Adipose tissue (tissue), 3 donors: ENCODE data around the gene CENPW. TPM values are rescaled to one million over a fixed set of nuclear protein-coding genes. Genes with fewer than 3 reads are reported as not detected.

Experiments
- H3K27ac ChIP-seq: one replicate; pipeline ENCODE4 v1.5.1; 2013; ENCODE audit warnings: low read depth, low read length
- WGBS, 3 donors: extraction: QIAGEN DNeasy Blood & Tissue Kit; methylation state at CpG; one replicate each; pipeline ENCODE4 v1.1.7; 2013; 5-methylcytosine and 5-hydroxymethylcytosine counted together
- polyA plus RNA-seq, 3 donors: library from polyadenylated mRNA; stranded (reverse); fragments of 200-250 nt; gene quantifications; one replicate each; pipeline ENCODE4 v1.2.3, GENCODE V29; 2013
- donor health status: healthy with polysubstance abuse.
- donor health status: Bipolar disorder and iron deficiency.
- donor health status: healthy.

The CENPW gene
- polyA plus RNA-seq = 10 to 100 TPM in 1 of 3 donors, 1 to 10 TPM in 2; 2.0 to 12.0 (median 3.6) TPM

DNA sequence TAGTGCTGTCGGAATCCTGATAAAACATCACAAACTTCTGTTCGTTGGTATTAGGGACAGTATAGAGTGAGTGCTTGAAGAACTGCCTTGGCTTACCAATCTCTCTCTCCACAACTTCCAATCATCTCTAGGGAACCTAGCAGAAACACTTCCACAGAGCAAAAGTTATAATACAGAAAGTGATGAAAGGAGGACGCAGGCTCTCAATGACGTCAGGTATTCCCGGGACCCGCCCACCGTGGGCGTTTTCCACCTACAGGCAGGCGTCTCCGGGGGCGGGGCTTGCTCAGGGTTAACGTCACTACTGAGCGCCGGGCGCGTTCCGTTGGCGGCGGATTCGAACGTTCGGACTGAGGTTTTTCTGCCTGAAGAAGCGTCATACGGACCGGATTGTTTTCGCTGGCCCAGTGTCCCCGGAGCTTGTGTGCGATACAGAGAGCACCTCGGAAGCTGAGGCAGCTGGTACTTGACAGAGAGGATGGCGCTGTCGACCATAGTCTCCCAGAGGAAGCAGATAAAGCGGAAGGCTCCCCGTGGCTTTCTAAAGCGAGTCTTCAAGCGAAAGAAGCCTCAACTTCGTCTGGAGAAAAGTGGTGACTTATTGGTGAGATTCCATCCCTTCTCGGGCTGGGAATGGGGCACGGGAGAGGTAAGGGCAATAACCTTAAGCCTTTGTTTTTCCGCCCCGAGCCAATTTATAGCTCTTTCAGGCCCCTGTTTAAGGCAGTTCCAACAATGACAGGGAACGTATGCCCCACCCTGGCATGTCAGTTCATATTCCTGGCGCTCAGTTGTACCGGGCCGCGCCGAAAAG is at the start of gene CENPW:
CENPW (plus strand) TSS at position 320 of the 814 bp plus-strand sequence; CDS start at position 479, 159 bp downstream.
- H3K27ac ChIP-seq = no peak within 1 kb of the TSS
- 2 to 3% (median 3%) methylated on average over 46 of the region's 46 CpGs for WGBS, 3 donors

DNA sequence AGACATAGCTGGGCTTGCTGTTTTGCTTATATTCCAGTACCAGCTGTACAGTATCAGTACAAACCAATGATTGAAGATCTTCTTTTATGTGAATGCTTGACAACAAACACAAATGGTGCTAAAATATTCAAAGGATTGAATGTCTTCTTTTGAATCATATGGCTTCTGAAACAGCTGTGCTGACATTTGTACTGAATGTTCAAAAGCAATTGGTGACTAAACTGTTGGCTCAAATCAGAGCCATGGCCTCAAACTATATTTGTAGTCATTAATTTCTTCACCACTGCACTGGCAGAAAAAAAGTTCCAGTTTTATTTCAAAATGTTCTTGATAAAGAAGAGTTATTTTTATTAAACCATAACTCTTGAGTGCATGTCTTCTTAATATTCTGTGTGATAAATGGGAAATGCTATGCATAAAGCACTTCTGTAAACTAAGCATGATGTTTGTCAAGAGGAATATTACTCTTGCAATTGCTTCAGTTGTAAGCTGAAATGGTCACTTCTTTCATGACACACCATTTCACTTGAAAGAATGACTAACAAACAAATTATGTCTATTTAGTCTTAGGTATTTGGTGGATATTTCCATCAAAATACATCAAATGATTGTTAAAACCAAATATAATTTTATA is 45.9 kb upstream of the CENPW start:
- no peak overlapping the region for H3K27ac ChIP-seq

DNA sequence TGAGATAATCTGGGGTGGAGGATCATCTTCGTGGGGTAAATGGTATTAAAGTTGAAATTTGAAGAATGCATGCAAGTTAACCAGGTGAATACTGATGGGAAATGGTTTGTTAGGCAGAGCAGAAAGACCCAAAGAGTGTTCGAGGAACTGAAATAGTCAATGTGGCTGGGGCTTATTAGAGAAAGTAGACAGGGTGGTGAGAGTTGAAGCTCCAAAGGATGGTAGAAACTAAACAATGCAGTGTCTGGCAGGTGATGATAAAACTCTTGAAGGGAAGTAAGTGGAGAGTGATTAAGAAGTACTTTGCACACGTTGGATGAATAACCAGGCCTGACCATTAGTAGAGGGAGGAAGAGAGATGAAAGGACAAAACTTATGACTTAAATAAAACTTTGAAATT is 39.8 kb upstream of the CENPW start:
- 42 to 69% (median 66%) methylated on average over 3 of the region's 3 CpGs for WGBS, 3 donors
- H3K27ac ChIP-seq = no peak overlapping the region

DNA sequence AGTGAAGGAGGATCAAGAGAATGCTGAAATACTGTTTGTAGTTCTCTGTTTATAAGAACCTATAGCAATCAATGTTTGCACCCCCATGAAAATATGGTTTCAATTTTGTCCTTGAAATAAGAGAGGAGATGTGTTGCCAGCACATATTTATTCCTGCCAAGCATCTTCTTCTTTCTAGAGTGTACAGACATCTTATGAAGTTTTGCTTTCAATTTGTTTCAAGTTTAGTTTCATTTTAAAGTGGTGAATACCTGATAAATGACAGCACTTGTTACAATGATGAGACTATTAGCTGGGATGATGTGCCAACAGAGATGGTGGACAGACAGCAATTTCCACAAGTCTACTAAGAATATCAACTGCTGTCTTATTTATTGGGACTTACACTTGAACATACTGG is 39.2 kb upstream of the CENPW start:
- no peak overlapping the region for H3K27ac ChIP-seq

DNA sequence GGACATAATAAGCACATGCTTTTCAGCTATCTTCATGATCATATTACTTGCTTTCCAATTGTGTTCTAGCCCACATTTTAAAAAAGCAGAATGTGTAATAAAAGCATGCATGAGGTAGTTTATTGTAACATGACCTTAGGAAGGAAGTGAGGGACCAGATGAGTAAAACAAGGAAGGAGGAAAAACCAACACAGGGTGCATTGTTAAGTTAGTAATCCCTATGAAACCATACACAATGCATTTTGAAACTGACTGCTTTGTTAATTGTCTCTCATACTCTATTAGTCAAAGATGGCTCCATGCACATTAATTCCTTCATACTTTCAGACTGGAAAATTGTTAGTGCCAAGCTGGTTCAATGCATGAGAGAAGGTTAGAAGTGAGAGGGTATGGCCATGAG is 37.7 kb upstream of the CENPW start:
- H3K27ac ChIP-seq = no peak overlapping the region

DNA sequence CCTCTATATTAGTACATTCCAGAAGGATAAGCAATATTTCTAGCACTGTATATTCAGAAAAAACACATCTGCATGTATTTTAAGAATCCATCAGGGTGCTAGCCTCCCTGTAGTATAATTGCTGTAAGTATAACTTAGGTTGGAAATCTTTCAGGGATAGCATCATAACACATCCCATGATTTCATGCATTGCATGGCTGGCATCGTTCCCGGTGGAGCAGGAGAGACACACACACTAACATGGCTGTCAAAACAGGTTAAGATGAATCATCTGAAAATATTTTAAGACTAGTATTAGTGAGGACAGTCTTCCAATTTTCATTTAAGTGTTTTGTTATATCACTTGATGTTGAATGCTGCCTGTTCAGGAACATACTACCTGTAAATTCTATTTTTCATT is 32.1 kb upstream of the CENPW start:
- H3K27ac ChIP-seq = no peak overlapping the region
- 59 to 77% (median 60%) methylated on average over 2 of the region's 2 CpGs for WGBS, 3 donors

DNA sequence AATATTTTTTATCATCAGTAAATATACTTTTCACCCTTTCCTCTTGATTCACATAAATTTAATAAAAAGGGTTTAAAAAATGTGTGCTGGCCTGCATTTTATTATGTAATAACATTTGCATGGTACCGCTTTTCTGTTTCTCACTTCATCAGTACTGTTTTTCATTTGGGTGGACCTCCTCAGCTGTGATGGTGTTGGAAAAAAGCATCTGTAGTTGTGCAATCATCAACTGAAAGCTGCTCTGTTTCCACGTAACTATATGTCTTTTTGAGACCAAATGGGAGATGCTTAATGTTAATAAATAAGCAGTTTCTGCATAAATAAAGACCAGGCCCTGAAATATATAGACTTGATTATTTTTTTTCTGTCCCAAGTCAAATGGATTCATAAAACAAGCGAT is 31.6 kb upstream of the CENPW start:
- H3K27ac ChIP-seq = no peak overlapping the region
- 73 to 81% (median 75%) methylated on average over 3 of the region's 3 CpGs for WGBS, 3 donors

DNA sequence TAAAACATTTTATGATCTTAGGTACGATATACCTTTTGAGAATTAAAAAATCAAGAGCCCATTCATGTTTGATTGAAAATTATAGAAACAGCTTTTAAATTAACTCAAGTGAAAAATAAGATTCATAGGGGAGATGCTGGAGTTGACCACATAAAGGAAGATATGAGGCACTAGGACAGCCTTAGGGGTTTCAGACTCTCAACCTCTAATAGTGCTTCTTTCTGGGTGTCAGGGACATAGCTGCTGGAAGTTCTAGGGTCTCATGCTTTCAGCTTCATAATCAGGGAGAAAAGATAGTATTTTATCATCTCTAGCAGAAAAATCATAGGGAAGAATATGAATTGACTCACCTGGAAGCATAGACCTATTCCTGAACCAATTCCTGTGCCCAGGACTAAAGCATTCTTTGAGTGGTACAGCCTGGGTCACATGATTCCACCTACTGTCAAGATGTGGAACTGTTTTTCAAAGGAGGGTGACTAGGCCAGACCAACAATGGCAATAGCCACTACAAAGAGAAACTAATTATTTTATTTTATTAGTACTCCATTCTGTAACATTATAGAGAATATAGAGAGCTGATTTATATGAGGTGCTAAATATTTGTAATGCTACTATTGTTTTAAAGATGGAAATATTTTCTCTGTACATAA is 27.8 kb upstream of the CENPW start:
- no peak overlapping the region for H3K27ac ChIP-seq
- WGBS, 3 donors = 90 to 96% (median 93%) methylated on average over 1 of the region's 1 CpG

DNA sequence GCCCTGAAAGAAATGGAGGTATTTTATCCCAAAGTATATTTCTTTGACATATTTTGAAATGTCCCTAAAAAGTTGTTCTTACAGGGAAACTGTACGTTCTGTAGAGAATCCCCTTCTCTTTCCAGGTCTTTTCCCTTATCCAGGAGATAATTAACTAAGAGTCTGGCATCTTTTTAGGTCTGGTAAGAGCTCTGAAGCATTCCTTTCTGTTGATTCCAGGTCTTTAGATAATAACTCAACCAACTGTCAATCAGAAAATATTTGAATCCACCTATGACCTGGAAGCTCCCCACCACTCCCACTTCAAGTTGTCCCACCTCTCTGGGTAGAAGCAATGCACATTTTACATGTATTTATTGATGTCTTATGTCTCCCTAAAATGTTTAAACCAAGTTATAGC is 26.0 kb upstream of the CENPW start:
- WGBS, 3 donors = 76 to 86% (median 85%) methylated on average over 1 of the region's 1 CpG
- no peak overlapping the region for H3K27ac ChIP-seq

DNA sequence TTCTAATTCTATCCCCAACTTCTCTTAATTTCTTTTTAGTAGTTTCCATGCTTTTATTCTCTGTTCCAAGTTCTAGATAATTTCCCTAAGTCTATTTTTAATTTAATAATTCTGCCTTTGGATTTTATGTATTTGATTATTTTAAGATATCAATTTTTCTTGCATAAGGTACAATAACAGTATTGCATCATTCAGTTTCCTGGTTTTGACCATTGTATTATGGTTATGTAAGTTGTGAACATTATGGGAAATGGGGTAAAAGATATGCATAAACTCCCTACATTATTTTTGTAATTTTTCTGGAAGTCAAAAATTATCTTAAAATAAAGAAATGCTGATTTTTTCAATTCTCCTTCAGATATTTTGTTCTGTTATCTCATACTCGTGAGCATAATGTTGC is 21.1 kb upstream of the CENPW start:
- no peak overlapping the region for H3K27ac ChIP-seq
- WGBS, 3 donors = 81 to 94% (median 82%) methylated on average over 1 of the region's 1 CpG

DNA sequence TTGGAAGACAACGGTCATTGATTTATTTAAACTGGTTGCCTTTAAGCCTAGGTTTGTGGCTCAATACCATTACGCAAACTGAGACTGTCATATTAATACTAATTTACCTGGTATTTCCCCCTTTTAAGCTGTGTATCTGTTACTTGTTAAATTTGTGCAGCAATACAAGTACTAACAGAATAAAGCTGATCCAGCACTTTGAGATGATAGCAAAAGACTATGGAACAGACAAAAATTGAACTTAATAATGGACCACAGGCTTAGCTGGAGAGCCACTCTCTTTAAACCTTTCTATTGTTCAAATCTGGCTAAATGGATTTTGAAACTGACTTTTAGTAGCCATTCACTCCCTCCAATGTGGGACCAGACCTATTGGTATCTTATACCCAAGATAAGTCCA is 6.2 kb upstream of the CENPW start:
- H3K27ac ChIP-seq = no peak overlapping the region
- 83 to 97% (median 95%) methylated on average over 2 of the region's 2 CpGs for WGBS, 3 donors

DNA sequence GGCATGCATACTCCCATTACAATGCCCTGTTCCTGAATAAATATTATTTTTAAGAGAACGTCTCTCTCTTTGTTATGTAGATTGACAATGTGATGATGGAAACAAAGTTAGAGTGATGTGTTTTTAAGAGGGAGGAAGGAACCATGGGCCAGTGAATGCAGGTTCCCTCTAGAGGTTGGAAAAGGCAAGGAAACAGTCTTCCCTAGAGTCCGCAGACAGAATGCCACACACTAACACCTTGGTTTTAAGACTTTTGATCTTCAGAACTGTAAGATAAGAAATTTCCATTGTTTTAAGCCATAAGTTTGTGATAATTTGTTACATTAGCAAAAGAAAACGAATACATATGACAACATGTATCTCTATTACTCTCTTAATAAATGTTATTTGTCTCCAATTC is 4.7 kb upstream of the CENPW start:
- H3K27ac ChIP-seq = no peak overlapping the region
- WGBS, 3 donors = 57 to 82% (median 77%) methylated on average over 3 of the region's 3 CpGs

DNA sequence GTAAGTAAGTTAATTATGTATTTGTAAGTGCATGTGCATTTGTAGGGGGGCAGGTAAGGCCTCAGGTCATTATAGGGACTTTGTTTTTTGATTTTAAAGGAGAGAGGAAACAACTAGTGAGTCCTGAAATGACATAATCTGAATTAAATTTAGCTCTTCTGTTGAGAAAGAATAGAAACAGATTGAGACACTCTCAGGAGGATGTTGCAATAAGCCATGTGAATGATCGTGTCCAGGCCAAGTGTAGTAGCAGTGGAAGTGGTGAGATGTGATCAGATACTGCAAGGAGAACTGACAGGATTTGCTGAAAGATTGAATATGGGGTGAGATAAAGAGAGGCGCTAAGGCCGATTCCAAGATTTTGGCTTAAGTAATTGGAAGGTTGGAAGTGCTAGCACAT is 2.6 kb upstream of the CENPW start:
- WGBS, 3 donors = 23 to 65% (median 35%) methylated on average over 3 of the region's 3 CpGs
- no peak overlapping the region for H3K27ac ChIP-seq

DNA sequence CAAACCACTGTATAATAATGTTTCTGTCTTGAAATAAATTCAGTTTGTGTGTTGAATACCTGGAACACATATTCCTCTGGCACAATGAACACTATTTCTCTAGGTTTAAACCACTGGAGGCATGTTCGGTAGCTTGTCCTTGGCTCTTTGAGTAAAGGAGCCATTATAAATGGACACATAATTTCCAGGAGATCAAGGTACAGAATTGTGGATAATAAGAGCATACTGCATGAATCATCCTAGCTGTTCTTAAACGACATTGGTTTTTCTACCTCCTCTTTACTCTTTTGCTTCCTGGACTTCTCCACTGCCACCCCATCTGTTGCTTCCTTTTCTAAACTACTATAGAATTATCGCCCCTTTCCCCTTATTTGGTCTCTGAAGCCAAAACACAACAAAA is 1.2 kb downstream of the CENPW start:
- 59 to 68% (median 62%) methylated on average over 3 of the region's 3 CpGs for WGBS, 3 donors
- no peak overlapping the region for H3K27ac ChIP-seq

DNA sequence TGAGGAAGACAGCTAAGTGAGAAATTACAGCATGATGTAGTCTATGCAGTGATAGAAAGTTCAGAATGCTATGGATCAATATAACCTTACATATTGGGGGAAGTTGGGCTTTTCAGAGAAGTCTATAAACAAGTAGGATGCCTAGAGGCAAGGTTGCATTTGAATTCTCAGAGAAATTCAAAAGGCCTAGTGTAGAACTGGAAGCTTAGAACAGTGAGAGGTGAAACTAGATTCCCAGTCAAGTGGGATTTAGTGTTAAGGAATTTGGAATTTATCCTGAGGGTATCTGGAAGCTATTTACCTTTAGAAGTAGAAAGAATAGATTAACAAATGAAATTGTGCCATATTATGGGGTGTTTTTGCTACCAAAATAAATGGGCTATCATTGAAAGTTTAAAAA is 4.3 kb downstream of the CENPW start:
- no peak overlapping the region for H3K27ac ChIP-seq

DNA sequence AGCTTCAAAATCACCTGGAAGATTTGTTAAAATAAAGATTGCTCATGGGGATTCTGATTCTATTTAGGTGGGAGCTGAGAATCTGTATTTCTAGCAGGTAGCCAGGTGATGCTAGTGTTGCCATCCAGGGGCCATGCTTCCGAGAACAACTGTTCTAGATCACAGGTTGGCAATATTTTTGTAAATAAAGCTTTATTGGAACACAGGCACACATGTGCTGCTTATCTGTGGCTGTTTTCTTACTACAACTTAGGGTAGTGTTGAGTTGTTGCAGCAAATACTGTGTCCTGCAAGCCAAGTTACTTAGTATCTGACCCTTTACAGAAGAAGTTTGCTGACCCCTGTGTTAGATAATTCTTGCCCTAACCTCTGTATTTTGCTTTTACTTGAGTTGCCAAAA is 12.0 kb downstream of the CENPW start:
- H3K27ac ChIP-seq = no peak overlapping the region
- whole genome bisulfite sequencing, 3 donors = 87 to 97% (median 94%) methylated on average over 1 of the region's 1 CpG

DNA sequence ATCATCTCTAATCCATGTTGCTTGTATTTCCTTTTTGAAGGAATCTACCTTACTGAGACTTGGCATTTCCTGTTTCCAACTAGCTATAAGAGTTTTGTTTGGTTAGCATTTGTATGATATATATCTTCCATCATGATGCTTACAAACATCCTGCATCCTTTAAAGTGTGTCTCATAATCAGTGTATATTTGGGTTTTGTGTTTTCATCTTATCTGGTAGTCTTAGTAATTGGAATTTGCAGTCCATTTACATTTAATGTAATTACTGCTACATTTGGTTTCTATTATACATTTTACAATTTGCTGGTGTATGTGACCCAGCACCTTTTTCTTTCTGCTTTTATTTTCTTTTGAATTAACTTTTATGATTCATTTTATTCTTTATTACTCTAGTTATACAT is 12.6 kb downstream of the CENPW start:
- H3K27ac ChIP-seq = no peak overlapping the region

DNA sequence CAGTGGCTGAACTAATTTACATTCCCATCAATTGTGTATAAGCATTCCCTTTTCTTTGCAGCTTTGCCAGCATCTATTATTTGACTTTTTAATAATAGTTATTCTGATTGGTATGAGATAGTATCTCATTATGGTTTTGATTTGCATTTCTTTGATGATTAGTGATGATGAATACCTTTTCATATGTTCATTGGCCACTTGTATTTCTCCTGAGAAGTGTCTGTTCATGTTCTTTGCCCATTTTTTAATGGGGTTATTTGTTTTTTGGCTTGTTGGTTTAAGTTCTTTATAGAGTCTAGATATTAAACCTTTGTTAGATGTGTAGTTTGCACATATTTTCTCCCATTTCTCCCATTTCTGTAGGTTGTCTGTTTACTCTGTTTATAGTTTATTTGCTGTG is 16.6 kb downstream of the CENPW start:
- H3K27ac ChIP-seq = no peak overlapping the region

DNA sequence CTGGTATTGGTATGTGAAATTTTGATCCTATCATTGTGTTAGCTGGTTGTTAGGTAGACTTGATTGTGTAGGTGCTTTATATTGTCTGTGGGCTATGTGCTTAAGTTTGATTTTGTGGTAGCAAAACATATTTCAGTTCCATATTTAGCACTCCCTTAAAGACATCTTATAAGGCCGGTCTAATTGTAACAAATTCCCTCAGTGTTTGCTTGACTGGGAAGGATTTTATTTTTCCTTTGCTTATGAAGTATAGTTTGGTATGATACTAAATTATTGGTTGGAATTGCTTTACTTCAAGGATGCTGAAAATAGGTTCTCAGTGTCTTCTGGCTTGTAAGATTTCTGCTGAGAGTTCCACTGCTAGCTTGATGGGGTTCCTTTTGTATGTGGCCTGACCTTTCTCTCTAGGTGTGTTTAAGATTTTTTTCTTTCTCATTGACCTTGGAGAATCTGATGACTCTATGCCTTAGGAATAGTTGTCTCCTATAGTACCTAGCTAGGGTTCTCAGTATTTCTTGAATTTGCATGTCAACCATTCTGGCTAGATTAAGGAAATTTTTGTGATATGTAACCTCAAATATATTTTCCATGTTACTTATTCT is 20.1 kb downstream of the CENPW start:
- WGBS, 3 donors = 95 to 100% (median 100%) methylated on average over 1 of the region's 1 CpG
- H3K27ac ChIP-seq = no peak overlapping the region
